GM12891 (cell line): ENCODE data around the gene RCBTB2.
A peak's percentile ranks its signal among the peaks of the same experiment; 100 is the strongest.

Source experiments
- DNase-seq: peaks from one replicate; pipeline ENCODE4 v3.0.0; 2011; ENCODE audit warnings: low spot score; ENCODE audit not compliant: insufficient read length
- FAIRE-seq: peaks from 2 replicates; lab custom pipeline; 2011; peaks lifted over from hg19 to GRCh38; lab: Jason Lieb, UNC
- PAX5 ChIP-seq: IDR thresholded peaks from 2 replicates; pipeline ENCODE4 v1.6.1; 2011; ENCODE audit warnings: low read length, moderate library complexity, mild to moderate bottlenecking; ENCODE audit not compliant: insufficient read depth, severe bottlenecking
- POLR2A ChIP-seq: IDR thresholded peaks from 2 replicates; pipeline ENCODE4 v1.6.1; 2011; ENCODE audit warnings: low read depth, low read length, control low read depth
- POLR2AphosphoS5 ChIP-seq: IDR thresholded peaks from 2 replicates; pipeline ENCODE4 v1.6.1; 2011; ENCODE audit warnings: low read depth, low read length, control low read depth
- POU2F2 ChIP-seq: IDR thresholded peaks from 2 replicates; pipeline ENCODE4 v1.6.1; 2011; ENCODE audit warnings: low read depth, mild to moderate bottlenecking, control low read depth, low read length, moderate library complexity
- SPI1 ChIP-seq: IDR thresholded peaks from 2 replicates; pipeline ENCODE4 v1.6.1; 2011; ENCODE audit warnings: low read depth, low read length, control low read depth
- TAF1 ChIP-seq: IDR thresholded peaks from 2 replicates; pipeline ENCODE4 v1.6.1; 2011; ENCODE audit warnings: low read depth, low read length, control low read depth

The RCBTB2 gene

DNA sequence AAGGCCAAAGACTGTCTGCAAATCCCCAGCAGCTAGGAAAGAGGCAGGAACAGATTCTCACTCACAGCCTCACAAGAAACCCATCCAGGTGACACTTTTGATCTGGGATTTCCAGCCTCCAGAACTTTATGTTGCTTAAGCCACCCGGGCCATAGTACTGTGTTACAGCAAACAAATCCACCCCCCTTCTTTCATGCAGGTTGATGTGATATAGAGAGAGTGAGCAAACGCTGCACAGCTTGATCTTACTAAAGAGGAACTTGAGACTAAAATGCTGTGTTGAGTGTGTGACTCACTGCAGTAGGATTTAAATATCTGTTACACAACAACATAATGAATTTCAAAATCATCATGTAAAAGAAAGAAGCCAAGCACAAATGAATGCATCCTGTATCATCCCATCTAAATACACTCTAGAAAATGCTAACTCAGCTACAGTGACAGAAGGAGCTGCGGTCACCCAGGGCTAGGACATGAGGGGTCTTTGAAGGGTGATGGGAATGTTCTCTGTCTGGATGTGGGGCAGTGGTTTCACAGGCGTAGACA lies 32.2 kb downstream of the RCBTB2 start:
- no peak for DNase-seq
- TF ChIP-seq SPI1 (0 out of 2 replicates have a peak, but pooled peaks have one; percentile 27), POU2F2 (no peak)
- peak; percentile 95 for FAIRE-seq

DNA sequence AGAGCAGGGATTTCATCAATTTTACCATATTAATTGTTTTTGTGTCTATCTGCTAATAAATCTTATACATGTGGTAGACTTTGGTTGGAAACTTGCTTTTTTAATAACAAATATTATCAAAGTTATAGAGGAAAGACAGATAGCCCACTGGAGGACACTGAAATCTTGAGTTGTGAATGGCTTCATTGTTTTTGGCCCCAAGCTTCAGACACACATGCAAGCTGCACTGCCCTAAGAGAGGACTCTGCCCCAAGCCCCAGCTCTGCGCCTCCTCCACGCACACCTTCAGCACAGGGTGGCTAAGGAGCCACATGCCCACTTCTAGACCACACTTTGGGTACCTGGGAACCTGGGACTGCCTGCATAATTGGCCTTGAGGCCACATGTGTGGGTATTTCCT lies 35.2 kb downstream of the RCBTB2 start:
- peak; percentile 66 for FAIRE-seq
- no peak for DNase-seq
- TF ChIP-seq PAX5 (no peak), POLR2AphosphoS5 (no peak), TAF1 (no peak), SPI1 (no peak), POLR2A (no peak), POU2F2 (no peak)

DNA sequence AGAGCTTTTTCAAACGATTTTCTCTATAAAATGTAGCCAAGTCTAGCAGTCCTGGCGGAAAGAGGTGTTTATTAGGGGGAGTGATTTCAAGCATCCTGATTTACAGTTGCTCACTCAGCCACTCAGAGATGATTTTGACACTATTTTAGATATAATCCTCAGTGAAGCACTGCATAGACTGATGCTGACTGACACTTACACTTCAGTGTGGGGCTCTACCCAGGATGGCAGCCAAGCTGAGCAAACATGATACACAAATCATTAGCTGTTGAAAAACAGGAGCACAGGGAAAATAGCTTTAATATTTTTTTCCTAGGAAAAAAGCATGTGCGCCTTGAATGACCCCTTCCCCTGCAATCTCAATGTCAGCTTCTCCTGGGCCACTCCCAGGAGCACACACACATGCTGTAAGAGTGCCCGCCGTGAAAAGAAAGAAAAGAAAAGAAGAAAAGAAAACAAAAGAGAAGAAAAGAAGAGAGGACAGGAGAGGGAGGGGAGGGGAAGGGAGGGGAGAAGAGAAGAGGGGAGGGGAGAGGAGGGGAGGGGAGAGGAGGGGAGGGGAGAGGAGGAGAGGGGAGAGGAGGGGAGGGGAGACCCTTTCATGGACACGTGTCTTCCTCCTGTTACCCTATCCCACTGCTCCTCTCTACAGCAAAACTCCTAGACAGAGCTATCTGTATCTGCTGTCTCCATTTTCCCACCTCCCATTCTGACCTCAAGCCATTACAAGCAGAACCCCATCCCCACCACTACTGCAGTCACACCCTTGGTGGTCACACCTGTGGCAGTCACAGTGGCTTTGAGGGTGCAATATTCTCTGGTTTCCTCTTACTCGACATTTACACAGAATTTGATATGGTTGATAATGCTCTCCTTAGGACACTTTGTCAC lies 36.4 kb downstream of the RCBTB2 start:
- TF ChIP-seq POLR2AphosphoS5 (no peak), PAX5 (no peak), POLR2A (no peak), SPI1 (no peak), POU2F2 (no peak), TAF1 (no peak)
- no peak for FAIRE-seq
- DNase-seq: no peak

DNA sequence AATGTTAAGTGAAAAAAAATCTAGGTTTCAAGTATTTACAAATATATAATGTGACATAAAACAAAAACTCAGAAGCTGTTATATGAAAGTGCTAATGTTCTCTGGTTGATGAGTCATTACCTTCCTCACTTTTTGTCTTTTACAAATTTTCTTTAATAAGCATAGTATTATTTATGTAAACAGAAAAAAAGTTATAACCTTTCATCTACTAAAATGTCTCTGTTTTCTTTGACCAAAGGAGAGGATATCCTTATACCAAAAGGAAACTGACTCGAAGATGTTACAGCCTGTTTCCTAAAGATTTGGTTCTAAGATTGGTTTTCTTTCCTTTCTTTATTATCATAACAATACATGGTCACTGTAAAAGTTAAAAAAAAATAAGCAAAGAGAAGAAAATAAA lies 38.0 kb downstream of the RCBTB2 start:
- no peak for FAIRE-seq

DNA sequence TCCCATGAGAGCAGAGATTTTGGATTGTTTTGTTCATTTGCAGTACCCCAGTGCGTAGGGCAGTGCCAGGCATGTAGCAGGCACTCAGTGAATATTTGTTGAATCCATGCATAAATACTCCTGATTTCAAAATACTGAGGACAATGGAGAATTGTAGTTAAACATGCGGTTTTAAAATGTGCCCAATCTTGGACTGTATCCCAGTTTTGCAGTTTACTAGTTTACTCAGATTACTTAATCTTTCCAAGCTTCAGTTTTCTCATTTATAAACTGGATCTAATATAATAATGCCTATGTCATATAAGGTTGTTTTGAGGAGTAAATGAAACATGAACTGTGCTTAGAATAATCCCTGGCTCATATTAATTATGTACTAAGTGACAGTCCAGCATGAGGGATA lies 39.0 kb downstream of the RCBTB2 start:
- DNase-seq (no peak), FAIRE-seq (no peak)
- TF ChIP-seq PAX5 (no peak), POLR2AphosphoS5 (no peak), POLR2A (no peak), TAF1 (no peak), POU2F2 (no peak), SPI1 (no peak)

More for the DNA sequence above, 38.0 kb downstream of the RCBTB2 start:
- DNase-seq: no peak
- TF ChIP-seq POLR2AphosphoS5 (no peak), POLR2A (no peak), SPI1 (no peak), POU2F2 (no peak), TAF1 (no peak), PAX5 (no peak)

DNA sequence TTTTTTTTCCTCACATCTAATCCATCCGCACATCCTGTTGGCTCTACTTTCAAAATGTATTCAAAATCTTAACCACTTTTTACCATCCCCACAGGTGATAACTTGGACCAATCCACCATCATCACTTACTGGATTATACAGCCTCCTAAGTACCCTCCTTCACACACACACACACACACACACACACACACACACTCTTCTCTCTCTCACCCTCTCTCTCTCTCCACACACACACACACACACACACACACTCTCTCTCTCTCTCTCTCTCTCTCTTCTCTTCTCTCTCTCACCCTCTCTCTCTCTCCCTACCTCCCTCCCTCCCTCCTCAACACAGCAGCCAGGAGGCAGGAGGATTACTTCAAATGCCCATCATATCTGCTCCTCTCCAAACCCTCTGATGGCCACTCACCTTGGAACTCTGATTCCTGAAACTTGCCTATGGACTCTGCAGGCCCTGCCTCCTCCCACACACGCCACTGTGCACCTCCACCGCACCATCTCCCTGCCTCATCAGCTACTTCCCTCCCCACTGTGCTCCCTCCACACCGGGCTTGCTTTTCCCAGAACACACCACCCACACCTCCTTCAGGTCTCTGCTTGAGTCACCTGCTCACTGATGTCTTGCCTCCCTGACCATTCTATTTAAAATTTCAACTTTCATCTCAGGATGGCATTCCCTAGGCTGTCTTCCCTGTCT lies 39.7 kb downstream of the RCBTB2 start:
- no peak for TF ChIP-seq POLR2AphosphoS5
- no peak for TF ChIP-seq POU2F2
- no peak for TF ChIP-seq SPI1
- TF ChIP-seq PAX5: no peak
- TF ChIP-seq POLR2A: no peak
- no peak for TF ChIP-seq TAF1
- FAIRE-seq (no peak), DNase-seq (no peak)

DNA sequence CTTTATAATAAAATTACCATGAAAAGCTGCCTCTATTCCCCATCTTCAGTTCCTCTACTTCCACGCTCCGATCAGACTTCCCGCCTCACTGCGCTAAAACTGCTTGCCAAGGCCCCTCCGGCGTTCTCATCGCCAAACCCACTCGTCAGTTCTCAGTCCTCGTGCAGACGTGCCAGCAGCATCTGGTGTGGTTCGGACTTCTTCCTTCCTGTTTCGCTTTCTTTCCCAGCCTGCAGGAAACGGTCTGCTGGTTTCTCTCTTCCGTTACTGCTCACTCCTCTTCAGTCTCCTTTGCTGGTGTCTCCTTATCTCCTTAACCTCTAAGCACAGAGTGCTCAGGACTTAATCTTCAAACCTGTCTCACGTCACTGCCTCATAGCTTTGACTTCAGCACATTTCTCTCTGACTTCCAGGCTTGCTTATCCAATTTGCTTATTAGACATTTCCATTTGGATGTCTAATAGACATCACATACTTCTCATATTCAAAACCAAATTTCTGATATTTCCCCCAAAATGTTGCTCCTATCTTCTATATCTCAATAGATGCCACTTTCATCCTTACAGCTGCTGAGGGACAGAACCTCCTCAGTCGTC lies 40.3 kb downstream of the RCBTB2 start:
- FAIRE-seq (peak; percentile 99), DNase-seq (no peak)
- peak; percentile 50; the same call in 1 of the 2 replicates for TF ChIP-seq POLR2AphosphoS5
- TF ChIP-seq PAX5: peak; percentile 88
- TF ChIP-seq POLR2A: no peak
- peak; percentile 7; the same call in 1 of the 2 replicates for TF ChIP-seq POU2F2
- TF ChIP-seq SPI1: peak; percentile 69
- no peak for TF ChIP-seq TAF1

DNA sequence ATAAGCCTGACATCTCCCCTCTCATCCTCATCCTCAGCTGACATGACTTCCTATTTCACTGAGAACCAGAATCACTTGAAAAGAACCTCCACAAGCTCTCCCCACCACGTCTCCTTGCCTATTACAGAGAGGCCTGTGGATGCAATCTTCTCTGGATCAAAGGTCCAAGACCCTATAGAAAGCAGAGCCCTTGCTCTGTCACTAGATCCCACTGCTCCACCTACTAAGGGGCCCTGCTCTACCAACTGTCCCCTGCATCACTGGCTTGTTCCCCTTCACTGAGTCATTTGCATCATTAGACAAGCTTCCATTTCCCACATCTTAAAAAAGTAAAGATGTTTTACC lies 40.8 kb downstream of the RCBTB2 start:
- TF ChIP-seq POLR2AphosphoS5 (peak; percentile 32; the same call in 1 of the 2 replicates), SPI1 (no peak), POU2F2 (peak; percentile 50; the same call in 1 of the 2 replicates)
- FAIRE-seq (no peak), DNase-seq (no peak)

DNA sequence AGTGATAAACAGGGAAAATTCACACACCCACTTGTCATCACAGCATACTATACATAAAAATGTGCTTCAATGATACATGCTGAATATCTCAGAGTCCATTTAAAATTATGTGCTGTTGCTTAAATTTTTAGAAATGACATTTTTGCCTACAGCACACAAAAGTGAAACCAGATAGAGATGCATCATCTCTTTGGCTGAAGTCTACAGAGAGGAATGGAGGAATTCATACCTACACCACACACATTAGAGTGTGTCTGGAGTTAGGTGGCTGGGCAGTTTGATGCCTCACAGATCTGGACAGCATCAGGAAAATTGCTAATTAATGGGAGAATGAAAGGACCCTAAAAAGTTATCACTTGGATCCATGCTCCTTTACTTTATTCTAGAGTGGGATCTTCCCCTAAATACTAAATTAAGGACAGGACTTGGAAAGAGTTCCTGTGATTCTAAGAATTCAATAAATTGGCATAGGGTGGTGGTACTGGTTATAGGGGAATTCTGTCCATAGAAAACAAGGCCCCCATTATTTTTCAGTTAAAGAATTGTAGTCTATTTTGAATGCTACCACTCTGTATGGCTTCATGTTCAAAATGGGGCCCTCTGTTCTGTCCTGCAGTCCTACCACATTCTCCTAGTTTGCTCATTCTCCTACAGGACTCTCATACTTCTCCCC lies 41.3 kb downstream of the RCBTB2 start:
- no peak for TF ChIP-seq POU2F2
- no peak for TF ChIP-seq POLR2AphosphoS5
- no peak for TF ChIP-seq PAX5
- no peak; the same call in 1 of the 2 replicates for TF ChIP-seq POLR2A
- TF ChIP-seq TAF1: no peak
- TF ChIP-seq SPI1: no peak
- FAIRE-seq (peak; percentile 91), DNase-seq (no peak)
